C4-2B (cell line): ENCODE results near the gene NREP.

Experiments used
- H3K27ac ChIP-seq: fragments of 450-650 bp; 2 replicates; pipeline ENCODE4 v1.5.1; 2017
- CTCF ChIP-seq: fragments of 450-650 bp; conservative IDR thresholded peaks from 2 replicates; pipeline ENCODE4 v1.5.1; 2017; ENCODE audit warnings: mild to moderate bottlenecking
- ZFX ChIP-seq: fragments of 450-650 bp; IDR thresholded peaks from 2 replicates; pipeline ENCODE4 v1.6.1; 2017

Gene NREP

GRCh38 chr5:111755345-111755941 lies 1.6 kb downstream of the NREP start:
- H3K27ac ChIP-seq, result no peak overlapping the region
- TF ChIP-seq ZFX (no peak), CTCF (no peak)

- TF ChIP-seq CTCF, result no peak
- no peak overlapping the region for H3K27ac ChIP-seq
Observed at GRCh38 chr5:111753884-111754589, 3.0 kb downstream of the NREP start.

- H3K27ac ChIP-seq, result no peak overlapping the region
- TF ChIP-seq ZFX, result no peak
- TF ChIP-seq CTCF, result no peak
Observed at GRCh38 chr5:111752426-111752965, 4.5 kb downstream of the NREP start.

- no peak overlapping the region for H3K27ac ChIP-seq
- TF ChIP-seq ZFX, result no peak
- TF ChIP-seq CTCF, result no peak
Observed at GRCh38 chr5:111749303-111750026, 7.5 kb downstream of the NREP start.

GRCh38 chr5:111748304-111748763 lies 8.7 kb downstream of the NREP start:
- H3K27ac ChIP-seq, result no peak overlapping the region
- TF ChIP-seq ZFX, result no peak

- no peak overlapping the region for H3K27ac ChIP-seq
- TF ChIP-seq ZFX (no peak), CTCF (no peak)
Observed at GRCh38 chr5:111747337-111747736, 9.7 kb downstream of the NREP start.

- H3K27ac ChIP-seq, result no peak overlapping the region
Observed at GRCh38 chr5:111746791-111747190, 10.2 kb downstream of the NREP start.

More at GRCh38 chr5:111746791-111747190, 10.2 kb downstream of the NREP start:
- TF ChIP-seq ZFX, result no peak
- TF ChIP-seq CTCF, result no peak
